Measurements from ENCODE around the gene POM121C.
"Not testable (repeated sequence)": the region's sequence is repeated elsewhere in the genome, so short reads cannot be mapped to it uniquely, and the experiment has no call there.

DNA sequence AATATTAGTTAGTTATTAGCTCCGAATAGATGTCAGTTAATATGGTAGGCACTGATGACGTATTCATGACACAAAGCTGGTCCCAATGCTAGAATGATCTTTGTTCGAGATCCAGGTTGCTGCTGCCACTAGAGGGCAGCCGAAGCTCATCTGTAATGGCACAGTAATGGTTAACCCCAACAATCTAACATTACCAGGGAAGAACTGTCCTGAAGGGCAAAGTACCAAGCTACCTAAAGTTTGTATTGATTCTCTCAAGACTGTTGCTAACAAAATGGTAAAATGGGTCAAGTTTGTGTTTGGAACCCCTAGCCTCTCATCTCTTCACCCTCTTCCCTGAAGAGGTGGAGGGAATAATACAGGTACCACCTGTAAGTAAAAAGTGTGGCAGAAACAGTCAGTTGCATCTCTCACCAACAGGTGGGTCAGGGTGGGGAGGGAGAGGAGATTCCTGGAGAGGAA lies 33.6 kb downstream of the POM121C start:
- TF ChIP-seq, protein P1, sequence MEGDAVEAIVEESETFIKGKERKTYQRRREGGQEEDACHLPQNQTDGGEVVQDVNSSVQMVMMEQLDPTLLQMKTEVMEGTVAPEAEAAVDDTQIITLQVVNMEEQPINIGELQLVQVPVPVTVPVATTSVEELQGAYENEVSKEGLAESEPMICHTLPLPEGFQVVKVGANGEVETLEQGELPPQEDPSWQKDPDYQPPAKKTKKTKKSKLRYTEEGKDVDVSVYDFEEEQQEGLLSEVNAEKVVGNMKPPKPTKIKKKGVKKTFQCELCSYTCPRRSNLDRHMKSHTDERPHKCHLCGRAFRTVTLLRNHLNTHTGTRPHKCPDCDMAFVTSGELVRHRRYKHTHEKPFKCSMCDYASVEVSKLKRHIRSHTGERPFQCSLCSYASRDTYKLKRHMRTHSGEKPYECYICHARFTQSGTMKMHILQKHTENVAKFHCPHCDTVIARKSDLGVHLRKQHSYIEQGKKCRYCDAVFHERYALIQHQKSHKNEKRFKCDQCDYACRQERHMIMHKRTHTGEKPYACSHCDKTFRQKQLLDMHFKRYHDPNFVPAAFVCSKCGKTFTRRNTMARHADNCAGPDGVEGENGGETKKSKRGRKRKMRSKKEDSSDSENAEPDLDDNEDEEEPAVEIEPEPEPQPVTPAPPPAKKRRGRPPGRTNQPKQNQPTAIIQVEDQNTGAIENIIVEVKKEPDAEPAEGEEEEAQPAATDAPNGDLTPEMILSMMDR (IDR thresholded peaks at IDR 0.05; ENCODE audit: insufficient read depth, low read depth, low read length): peak; percentile 38
- not testable (repeated sequence) for TF ChIP-seq EZH2 (IDR thresholded peaks at IDR 0.05; ENCODE audit: insufficient read depth, low read length)
